Esophagus muscularis mucosa (tissue), 3 donors: ENCODE results near the gene TRAF3IP3.

ENCODE experiments used
- POLR2A ChIP-seq: fragments of 450-650 bp; IDR thresholded peaks from one replicate; pipeline ENCODE4 v1.6.1; 2017; ENCODE audit warnings: antibody characterized with exemption, moderate library complexity, mild to moderate bottlenecking, low read depth
- POLR2AphosphoS5 ChIP-seq, 2 donors: sonication (generic); formaldehyde crosslinking; IDR thresholded peaks; one replicate each; pipeline ENCODE4 v1.6.1; 2017; ENCODE audit warnings: antibody characterized with exemption in 2 of 2
- TF ChIP-seq, protein P1 (sequence below), 3 experiments: fragments of 200-600 bp in 2 of 3; fragments of 450-650 bp in 1 of 3; sonication (generic) in 2 of 3; IDR thresholded peaks; one replicate each; pipeline ENCODE4 v1.5.1; 2017 to 2019; ENCODE audit warnings: antibody characterized with exemption in 3 of 3, mild to moderate bottlenecking in 2 of 3, moderate library complexity in 1 of 3

DNA sequence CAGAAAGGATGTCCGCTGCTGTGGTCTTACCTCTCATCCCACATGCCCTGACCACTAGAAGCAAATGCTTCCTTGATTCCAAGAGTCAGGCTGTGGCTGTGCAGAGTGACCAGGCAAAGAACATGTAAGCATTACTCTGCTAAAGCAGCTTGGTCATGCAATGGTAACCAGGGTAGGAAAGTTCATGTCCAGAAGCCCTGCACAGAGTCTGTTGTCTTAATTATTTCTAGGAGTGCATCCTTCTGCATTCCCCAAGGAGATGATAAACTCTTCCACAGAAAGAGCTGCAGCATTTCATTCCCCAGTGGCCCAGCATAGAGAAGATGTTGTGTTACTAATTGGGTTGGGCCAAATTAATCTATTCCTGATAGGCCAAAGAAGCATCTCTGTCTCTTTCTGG is 61.8 kb downstream of the TRAF3IP3 start:
- TF ChIP-seq POLR2AphosphoS5 (IDR thresholded peaks at IDR 0.05), result no peak
- TF ChIP-seq POLR2A, result no peak
- TF ChIP-seq, protein P1, sequence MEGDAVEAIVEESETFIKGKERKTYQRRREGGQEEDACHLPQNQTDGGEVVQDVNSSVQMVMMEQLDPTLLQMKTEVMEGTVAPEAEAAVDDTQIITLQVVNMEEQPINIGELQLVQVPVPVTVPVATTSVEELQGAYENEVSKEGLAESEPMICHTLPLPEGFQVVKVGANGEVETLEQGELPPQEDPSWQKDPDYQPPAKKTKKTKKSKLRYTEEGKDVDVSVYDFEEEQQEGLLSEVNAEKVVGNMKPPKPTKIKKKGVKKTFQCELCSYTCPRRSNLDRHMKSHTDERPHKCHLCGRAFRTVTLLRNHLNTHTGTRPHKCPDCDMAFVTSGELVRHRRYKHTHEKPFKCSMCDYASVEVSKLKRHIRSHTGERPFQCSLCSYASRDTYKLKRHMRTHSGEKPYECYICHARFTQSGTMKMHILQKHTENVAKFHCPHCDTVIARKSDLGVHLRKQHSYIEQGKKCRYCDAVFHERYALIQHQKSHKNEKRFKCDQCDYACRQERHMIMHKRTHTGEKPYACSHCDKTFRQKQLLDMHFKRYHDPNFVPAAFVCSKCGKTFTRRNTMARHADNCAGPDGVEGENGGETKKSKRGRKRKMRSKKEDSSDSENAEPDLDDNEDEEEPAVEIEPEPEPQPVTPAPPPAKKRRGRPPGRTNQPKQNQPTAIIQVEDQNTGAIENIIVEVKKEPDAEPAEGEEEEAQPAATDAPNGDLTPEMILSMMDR (IDR thresholded peaks at IDR 0.05), result no peak
